B cell (primary cell): ENCODE data around the gene NTNG1. TPM values are rescaled to one million over a fixed set of nuclear protein-coding genes. Genes with fewer than 3 reads are reported as not detected.

Source experiments
- ATAC-seq: fragments of 200-7000 bp; cut with Tn5 transposase; one replicate; pipeline ENCODE4 v1.10.0; 2021; ENCODE audit warnings: low read depth, mild to moderate bottlenecking, moderate number of reproducible peaks, moderate library complexity
- CTCF ChIA-PET: fragments of 350-600 bp; sonication (Branson Sonifier 250); formaldehyde crosslinking; loops from one replicate; lab custom pipeline; 2021; ENCODE audit warnings: antibody characterized with exemption, inconsistent platforms; lab: Charles Lee
- POLR2A ChIA-PET: fragments of 350-600 bp; sonication (Branson Sonifier 250); formaldehyde crosslinking; loops from one replicate; lab custom pipeline; 2021; ENCODE audit warnings: antibody characterized with exemption; lab: Charles Lee
- DNase-seq: peaks from one replicate; pipeline ENCODE4 v3.0.0; 2013
- H2AFZ ChIP-seq: 2 replicates; pipeline ENCODE4 v1.6.1; 2012; ENCODE audit warnings: mild to moderate bottlenecking, low read depth, low read length; ENCODE audit not compliant: insufficient read depth, poor library complexity, severe bottlenecking
- H3K27ac ChIP-seq, 2 donors: 1 replicate in 1 of 2; 2 replicates in 1 of 2; pipeline ENCODE4 v1.5.1; 2012 to 2013; ENCODE audit warnings: low read length in 2 of 2, mild to moderate bottlenecking in 2 of 2, moderate library complexity in 1 of 2
- H3K27me3 ChIP-seq, 4 experiments: fragments of 200-600 bp in 1 of 4; sonication (generic) in 1 of 4; replicated peaks in 1 of 4; 1 replicate in 2 of 4; 2 replicates in 2 of 4; pipeline versions ENCODE4 v1.6.1 to v1.7.0; 2013 to 2016; ENCODE audit warnings: low read length in 3 of 4, mild to moderate bottlenecking in 2 of 4, mixed read lengths in 1 of 4, moderate library complexity in 1 of 4; ENCODE audit not compliant: insufficient read depth in 4 of 4, control insufficient read depth in 3 of 4; ENCODE audit errors: control extremely low read depth in 1 of 4
- H3K36me3 ChIP-seq, 2 experiments: replicated peaks in 1 of 2; 1 replicate in 1 of 2; 2 replicates in 1 of 2; pipeline versions ENCODE4 v1.6.1 to v1.7.1; 2013; ENCODE audit warnings: low read length in 1 of 2; ENCODE audit not compliant: insufficient read depth in 2 of 2, control insufficient read depth in 1 of 2; ENCODE audit errors: control extremely low read depth in 1 of 2, extremely low read depth in 1 of 2
- H3K4me1 ChIP-seq, 2 donors: fragments of 200-600 bp in 1 of 2; sonication (generic) in 1 of 2; 1 replicate in 1 of 2; 2 replicates in 1 of 2; pipeline versions ENCODE4 v1.5.1 to v1.6.1; 2013 to 2017; ENCODE audit warnings: low read length in 2 of 2; ENCODE audit not compliant: control insufficient read depth in 2 of 2, insufficient read depth in 2 of 2
- H3K4me2 ChIP-seq: replicated peaks from 2 replicates; pipeline ENCODE3; 2012; ENCODE audit warnings: mild to moderate bottlenecking, low read depth, low read length; ENCODE audit not compliant: poor library complexity, severe bottlenecking
- H3K4me3 ChIP-seq, 5 experiments: fragments of 200-600 bp in 1 of 5; sonication (generic) in 1 of 5; 1 replicate in 3 of 5; 2 replicates in 2 of 5; pipeline versions ENCODE4 v1.5.1 to v1.7.0; 2011 to 2016; ENCODE audit warnings: low read length in 4 of 5, mild to moderate bottlenecking in 4 of 5, low read depth in 2 of 5, control low read depth in 1 of 5, moderate library complexity in 1 of 5; ENCODE audit not compliant: insufficient read depth in 1 of 5; ENCODE audit errors: control extremely low read depth in 1 of 5, extremely low read depth in 1 of 5
- H3K79me2 ChIP-seq: fragments of 200-600 bp; sonication (generic); one replicate; pipeline ENCODE4 v1.6.0; 2016; ENCODE audit warnings: low read length; ENCODE audit not compliant: control insufficient read depth, insufficient read depth
- H3K9ac ChIP-seq: fragments of 200-600 bp; sonication (generic); 2 replicates; pipeline ENCODE4 v1.6.1; 2017; ENCODE audit warnings: mild to moderate bottlenecking, low read length, moderate library complexity
- H3K9me3 ChIP-seq, 3 donors: one replicate each; pipeline versions ENCODE4 v1.6.1 to v1.7.1; 2013; ENCODE audit warnings: low read length in 2 of 3; ENCODE audit not compliant: control insufficient read depth in 2 of 3, insufficient read depth in 1 of 3; ENCODE audit errors: control extremely low read depth in 1 of 3
- H4K20me1 ChIP-seq: 2 replicates; pipeline ENCODE4 v1.6.0; 2012; ENCODE audit warnings: mild to moderate bottlenecking, low read length; ENCODE audit not compliant: insufficient read depth, control insufficient read depth, poor library complexity, severe bottlenecking
- H3K27ac Mint-ChIP-seq: one replicate; pipeline ENCODE4 v1.8.0; 2021; ENCODE audit warnings: mixed read lengths
- H3K27me3 Mint-ChIP-seq: one replicate; pipeline ENCODE4 v1.8.0; 2021; ENCODE audit warnings: mixed read lengths
- H3K4me1 Mint-ChIP-seq: one replicate; pipeline ENCODE4 v1.8.0; 2021; ENCODE audit warnings: mixed read lengths
- H3K4me3 Mint-ChIP-seq: one replicate; pipeline ENCODE4 v1.8.0; 2021; ENCODE audit warnings: mixed read lengths
- H3K9me3 Mint-ChIP-seq: one replicate; pipeline ENCODE4 v1.8.0; 2022; ENCODE audit warnings: mixed read lengths; ENCODE audit not compliant: insufficient read depth
- CTCF ChIP-seq: fragments of 200-600 bp; IDR thresholded peaks from one replicate; pipeline ENCODE4 v1.8.0; 2022; ENCODE audit warnings: antibody characterized with exemption, mild to moderate bottlenecking
- EZH2 ChIP-seq: IDR thresholded peaks from 2 replicates; pipeline ENCODE4 v1.6.1; 2012; ENCODE audit warnings: borderline replicate concordance, low read depth, mild to moderate bottlenecking, moderate library complexity, low read length; ENCODE audit not compliant: insufficient read depth, poor library complexity, severe bottlenecking
- WGBS: methylation state at CpG from one replicate; pipeline ENCODE4 v1.1.5; 2013; ENCODE audit warnings: missing lambda C conversion rate; ENCODE audit not compliant: insufficient coverage; 5-methylcytosine and 5-hydroxymethylcytosine counted together
- intact Hi-C: fragments of 100-400 bp; cut with micrococcal nuclease; formaldehyde crosslinking; loops from one replicate; pipeline ENCODE4 v1.10.0; 2022
- polyA plus RNA-seq: library from polyadenylated mRNA; depleted of rRNA; stranded (reverse); fragments of >200 nt; gene quantifications from 2 replicates; pipeline ENCODE4 v1.2.3, GENCODE V29; 2012
- total RNA-seq, 2 donors: library from RNA; stranded (reverse); fragments of 120-200 nt in 1 of 2; gene quantifications; 1 replicate in 1 of 2; 2 replicates in 1 of 2; pipeline versions ENCODE4 v1.2.3 to v1.2.4, GENCODE V29; 2013 to 2022

Gene NTNG1
- total and polyA plus RNA-seq, 2 donors (not counting 1 experiment from before 2014, with no cell fraction given), result 2.8 to 3.7 TPM

GRCh38 chr1:107480548-107481415, 339.9 kb downstream of the NTNG1 start:
- Mint-ChIP-seq H3K27ac (no peak overlapping the region), H3K4me1 (peaks cover 12% of the 10 kb centered on the region), H3K4me3 (peak overlapping the region; percentile 89), H3K27me3 (no peaks in the 10 kb centered on the region), H3K9me3 (no peaks in the 10 kb centered on the region)
- DNase-seq (peak; percentile 66), ATAC-seq (peak; percentile 90)
- intact Hi-C loops, result loop anchor here (1.0 to 2.0 kb wide), 2 partner anchors 30 to 50 kb away; no protein-coding TSS in a partner anchor
- Histone ChIP-seq H3K9ac (peak overlapping the region; percentile 59), H3K36me3 (no peaks in the 10 kb centered on the region), H3K4me3 (peak overlapping the region in 4 of 5 experiments; percentile 7 to 53 (median 42)), H3K79me2 (no peaks in the 10 kb centered on the region), H3K4me1 (peaks cover 8 to 12% of the 10 kb centered on the region in 2 donors), H3K27me3 (peaks cover 0 to 3% (median 0%) of the 10 kb centered on the region in 4 experiments), H2AFZ (peak overlapping the region; percentile 82), H3K27ac (no peak overlapping the region), H4K20me1 (no peaks in the 10 kb centered on the region), H3K4me2 (peak overlapping the region; percentile 75), H3K9me3 (no peaks in the 10 kb centered on the region)
- POLR2A ChIA-PET, result interaction anchor here (0.6 kb wide), 1 partner anchor 157 kb away, joined by 3 read pairs; no protein-coding TSS in a partner anchor
- WGBS, result 37% methylated on average over 32 of the region's 37 CpGs
- CTCF ChIA-PET, result interaction anchor here (0.6 to 6.4 kb wide), 11 partner anchors 21 to 339 kb away, joined by 3 to 63 read pairs (median 4); no protein-coding TSS in a partner anchor
- TF ChIP-seq EZH2 (no peak), CTCF (peak; percentile 28)
